Calu3 (cell line): ENCODE results near the gene SLC11A2. TPM values are rescaled to one million over a fixed set of nuclear protein-coding genes. Genes with fewer than 3 reads are reported as not detected.

Source experiments
- BruUV-seq: library from RNA; stranded (reverse); fragments of 400-500 nt; replicated peaks from 2 replicates; lab custom pipeline; 2021; lab: Mats Ljungman, UMichigan
- CTCF ChIA-PET: fragments of 300-600 bp; sonication (Branson Sonifier 250); formaldehyde crosslinking; loops from one replicate; lab custom pipeline; 2022; ENCODE audit warnings: antibody characterized with exemption; lab: Charles Lee
- DNase-seq: peaks from one replicate; pipeline ENCODE4 v3.0.0; 2022
- H3K27ac Mint-ChIP-seq: one replicate; pipeline ENCODE4 v1.8.0; 2022; ENCODE audit warnings: mixed read lengths; ENCODE audit not compliant: unreplicated experiment
- H3K27me3 Mint-ChIP-seq: one replicate; pipeline ENCODE4 v1.8.0; 2022; ENCODE audit warnings: mixed read lengths; ENCODE audit not compliant: unreplicated experiment
- H3K36me3 Mint-ChIP-seq: one replicate; pipeline ENCODE4 v1.8.0; 2022; ENCODE audit warnings: mild to moderate bottlenecking, moderate library complexity, mixed read lengths; ENCODE audit not compliant: insufficient read depth, unreplicated experiment
- H3K4me1 Mint-ChIP-seq: one replicate; pipeline ENCODE4 v1.8.0; 2022; ENCODE audit warnings: mild to moderate bottlenecking, low read depth, mixed read lengths; ENCODE audit not compliant: unreplicated experiment
- H3K4me3 Mint-ChIP-seq: one replicate; pipeline ENCODE4 v1.8.0; 2022; ENCODE audit warnings: mild to moderate bottlenecking, low read depth, moderate library complexity, mixed read lengths; ENCODE audit not compliant: unreplicated experiment
- H3K9me3 Mint-ChIP-seq: one replicate; pipeline ENCODE4 v1.8.0; 2022; ENCODE audit warnings: low read depth, mixed read lengths; ENCODE audit not compliant: unreplicated experiment
- intact Hi-C: fragments of 100-400 bp; cut with micrococcal nuclease; formaldehyde crosslinking; loops from one replicate; pipeline ENCODE4 v1.10.0; 2022; ENCODE audit not compliant: unreplicated experiment
- total RNA-seq: library from RNA; stranded (reverse); gene quantifications from 2 replicates; pipeline ENCODE4 v1.2.3, GENCODE V29; 2022
- TF ChIP-seq, protein P1 (sequence below): fragments of 200-600 bp; IDR thresholded peaks from one replicate; pipeline ENCODE4 v1.8.0; 2022; ENCODE audit warnings: antibody characterized with exemption; ENCODE audit not compliant: unreplicated experiment

Gene SLC11A2
- total RNA-seq, 1 experiment from 2014 or later, result 51.3 TPM

DNA sequence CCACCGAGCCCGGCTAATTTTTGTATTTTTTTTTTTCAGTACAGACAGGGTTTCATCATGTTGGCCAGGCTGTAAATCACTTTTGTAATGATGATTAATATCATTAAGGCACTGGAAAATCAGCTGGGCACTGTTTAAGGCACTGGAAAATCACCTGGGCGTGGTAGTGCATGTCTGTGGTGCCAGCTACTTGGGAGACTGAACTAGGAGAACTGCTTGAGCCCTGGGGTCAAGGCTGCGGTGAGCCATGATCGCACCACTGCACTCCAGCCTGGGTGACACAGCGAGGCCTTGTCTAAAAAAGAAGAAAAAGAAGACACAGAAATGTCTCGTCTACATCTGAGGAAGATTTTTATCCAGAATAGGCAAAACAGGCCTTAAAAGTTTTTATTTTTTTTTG is 12.7 kb downstream of the SLC11A2 start:
- no TSS peak for BruUV-seq
- no peak overlapping the region for H3K27ac Mint-ChIP-seq
- no peaks in the 10 kb centered on the region for H3K9me3 Mint-ChIP-seq
- no peaks in the 10 kb centered on the region for H3K27me3 Mint-ChIP-seq
- TF ChIP-seq, protein P1, sequence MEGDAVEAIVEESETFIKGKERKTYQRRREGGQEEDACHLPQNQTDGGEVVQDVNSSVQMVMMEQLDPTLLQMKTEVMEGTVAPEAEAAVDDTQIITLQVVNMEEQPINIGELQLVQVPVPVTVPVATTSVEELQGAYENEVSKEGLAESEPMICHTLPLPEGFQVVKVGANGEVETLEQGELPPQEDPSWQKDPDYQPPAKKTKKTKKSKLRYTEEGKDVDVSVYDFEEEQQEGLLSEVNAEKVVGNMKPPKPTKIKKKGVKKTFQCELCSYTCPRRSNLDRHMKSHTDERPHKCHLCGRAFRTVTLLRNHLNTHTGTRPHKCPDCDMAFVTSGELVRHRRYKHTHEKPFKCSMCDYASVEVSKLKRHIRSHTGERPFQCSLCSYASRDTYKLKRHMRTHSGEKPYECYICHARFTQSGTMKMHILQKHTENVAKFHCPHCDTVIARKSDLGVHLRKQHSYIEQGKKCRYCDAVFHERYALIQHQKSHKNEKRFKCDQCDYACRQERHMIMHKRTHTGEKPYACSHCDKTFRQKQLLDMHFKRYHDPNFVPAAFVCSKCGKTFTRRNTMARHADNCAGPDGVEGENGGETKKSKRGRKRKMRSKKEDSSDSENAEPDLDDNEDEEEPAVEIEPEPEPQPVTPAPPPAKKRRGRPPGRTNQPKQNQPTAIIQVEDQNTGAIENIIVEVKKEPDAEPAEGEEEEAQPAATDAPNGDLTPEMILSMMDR, result no peak
- no peaks in the 10 kb centered on the region for H3K4me1 Mint-ChIP-seq
- H3K36me3 Mint-ChIP-seq, result no peaks in the 10 kb centered on the region
- H3K4me3 Mint-ChIP-seq, result no peak overlapping the region
- intact Hi-C loops, result no loop called here
- CTCF ChIA-PET, result no interaction called here
- no peak for DNase-seq

DNA sequence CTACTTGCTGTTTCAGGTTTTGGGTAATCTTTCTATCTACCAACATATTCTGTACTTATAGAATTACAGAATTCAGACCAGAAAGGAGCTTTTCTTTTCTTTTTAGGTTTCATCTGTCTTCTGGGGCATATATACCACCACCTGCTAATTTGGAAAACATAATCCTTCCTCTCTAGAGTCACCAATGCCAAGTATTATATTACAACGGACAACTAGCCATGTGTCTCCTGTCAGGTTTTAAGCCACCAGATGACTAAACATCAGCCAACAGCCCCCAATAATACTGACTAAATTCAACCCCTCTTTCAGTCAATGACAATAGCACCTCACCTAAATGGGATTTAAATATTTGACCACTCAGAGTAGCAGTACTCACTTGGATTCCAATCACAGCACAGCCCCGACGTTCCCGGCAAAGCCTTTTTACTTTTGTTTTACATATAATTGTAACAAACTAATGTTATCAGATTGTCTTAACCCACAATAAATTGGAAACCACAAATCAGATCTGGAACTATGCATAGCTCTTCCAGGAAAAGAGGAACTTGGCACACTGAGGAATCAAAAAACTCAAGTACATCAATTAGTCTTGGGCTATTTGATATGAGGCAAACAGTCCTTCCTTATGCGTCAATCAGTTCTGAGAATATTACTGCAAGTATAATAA is 13.5 kb downstream of the SLC11A2 start:
- DNase-seq, result no peak
- no peak overlapping the region for H3K27ac Mint-ChIP-seq
- H3K36me3 Mint-ChIP-seq, result peaks cover 4% of the 10 kb centered on the region
- intact Hi-C loops, result no loop called here
- BruUV-seq, result no TSS peak
- H3K4me3 Mint-ChIP-seq, result no peak overlapping the region
- no peaks in the 10 kb centered on the region for H3K27me3 Mint-ChIP-seq
- no peaks in the 10 kb centered on the region for H3K9me3 Mint-ChIP-seq
- TF ChIP-seq, protein P1, result no peak
- no peaks in the 10 kb centered on the region for H3K4me1 Mint-ChIP-seq
- CTCF ChIA-PET, result no interaction called here

DNA sequence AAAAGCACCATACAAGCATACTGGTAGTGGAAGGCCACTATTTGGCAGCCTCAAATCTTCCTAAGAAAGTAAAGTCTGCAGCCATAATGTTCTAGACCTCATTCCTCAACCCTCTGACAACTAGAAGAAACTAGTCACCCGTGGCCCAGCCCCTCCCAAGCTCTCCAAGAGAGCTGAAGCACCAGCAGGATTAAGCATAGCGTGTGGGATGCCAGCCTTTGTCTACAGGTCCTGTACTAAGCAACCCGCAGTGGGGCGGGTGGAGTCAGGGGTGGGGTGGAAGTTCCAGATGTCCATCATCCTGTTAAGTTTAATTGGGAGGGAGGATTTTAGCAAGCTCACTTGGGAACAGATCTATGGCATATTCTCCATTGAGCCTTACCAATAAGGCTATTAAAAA is 14.2 kb downstream of the SLC11A2 start:
- no peaks in the 10 kb centered on the region for H3K4me1 Mint-ChIP-seq
- no peaks in the 10 kb centered on the region for H3K9me3 Mint-ChIP-seq
- no peaks in the 10 kb centered on the region for H3K27me3 Mint-ChIP-seq
- H3K4me3 Mint-ChIP-seq, result no peak overlapping the region
- TF ChIP-seq, protein P1, result no peak
- no peak for DNase-seq
- intact Hi-C loops, result no loop called here
- BruUV-seq, result no TSS peak
- CTCF ChIA-PET, result no interaction called here
- H3K27ac Mint-ChIP-seq, result no peak overlapping the region
- H3K36me3 Mint-ChIP-seq, result peaks cover 12% of the 10 kb centered on the region

DNA sequence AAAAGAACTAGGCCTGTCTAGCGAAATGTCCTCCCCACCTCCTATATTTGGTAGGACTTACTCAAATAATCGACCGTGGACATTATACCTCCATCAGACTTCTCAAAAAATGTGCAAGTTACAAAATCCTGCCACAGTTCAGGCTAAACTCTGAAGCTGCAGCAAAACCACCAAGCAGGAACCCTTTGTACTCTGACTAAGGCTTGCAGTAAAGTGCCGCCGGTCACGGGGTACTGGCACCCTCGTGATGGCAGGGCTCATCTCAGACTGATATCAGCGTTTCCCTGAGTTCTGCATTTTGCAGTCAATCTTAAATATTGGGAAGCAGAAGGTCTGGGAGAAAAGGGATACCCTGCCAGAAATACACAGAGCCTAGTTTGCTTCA is 17.1 kb downstream of the SLC11A2 start:
- CTCF ChIA-PET, result no interaction called here
- TF ChIP-seq, protein P1, result no peak
- no TSS peak for BruUV-seq
- Mint-ChIP-seq H3K4me3 (no peak overlapping the region), H3K4me1 (peaks cover 13% of the 10 kb centered on the region), H3K9me3 (no peaks in the 10 kb centered on the region), H3K27me3 (no peaks in the 10 kb centered on the region), H3K36me3 (peaks cover 28% of the 10 kb centered on the region), H3K27ac (no peak overlapping the region)
- DNase-seq, result no peak
- intact Hi-C loops, result no loop called here
